OCI-LY3 (cell line): ENCODE data around the gene ASS1.

Experiments used
- EZH2phosphoT487 ChIP-seq: fragments of 200-600 bp; shearing (Covaris generic); IDR thresholded peaks from 2 replicates; pipeline ENCODE4 v1.6.1; 2018; ENCODE audit warnings: antibody characterized with exemption, mixed run types, low read depth
- TF ChIP-seq, protein P1 (sequence below): fragments of 200-600, 300-600 bp; sonication (generic); IDR thresholded peaks from 2 replicates; pipeline ENCODE4 v1.5.1; 2014; ENCODE audit warnings: antibody characterized with exemption, low read length, low read depth

- TF ChIP-seq, protein P1, sequence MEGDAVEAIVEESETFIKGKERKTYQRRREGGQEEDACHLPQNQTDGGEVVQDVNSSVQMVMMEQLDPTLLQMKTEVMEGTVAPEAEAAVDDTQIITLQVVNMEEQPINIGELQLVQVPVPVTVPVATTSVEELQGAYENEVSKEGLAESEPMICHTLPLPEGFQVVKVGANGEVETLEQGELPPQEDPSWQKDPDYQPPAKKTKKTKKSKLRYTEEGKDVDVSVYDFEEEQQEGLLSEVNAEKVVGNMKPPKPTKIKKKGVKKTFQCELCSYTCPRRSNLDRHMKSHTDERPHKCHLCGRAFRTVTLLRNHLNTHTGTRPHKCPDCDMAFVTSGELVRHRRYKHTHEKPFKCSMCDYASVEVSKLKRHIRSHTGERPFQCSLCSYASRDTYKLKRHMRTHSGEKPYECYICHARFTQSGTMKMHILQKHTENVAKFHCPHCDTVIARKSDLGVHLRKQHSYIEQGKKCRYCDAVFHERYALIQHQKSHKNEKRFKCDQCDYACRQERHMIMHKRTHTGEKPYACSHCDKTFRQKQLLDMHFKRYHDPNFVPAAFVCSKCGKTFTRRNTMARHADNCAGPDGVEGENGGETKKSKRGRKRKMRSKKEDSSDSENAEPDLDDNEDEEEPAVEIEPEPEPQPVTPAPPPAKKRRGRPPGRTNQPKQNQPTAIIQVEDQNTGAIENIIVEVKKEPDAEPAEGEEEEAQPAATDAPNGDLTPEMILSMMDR = no peak
- TF ChIP-seq EZH2phosphoT487 = no peak
Observed at GRCh38 chr9:130493476-130493875, 48.7 kb downstream of the ASS1 start.
